ENCODE data around the gene C9orf57. TPM values are rescaled to one million over a fixed set of nuclear protein-coding genes. Genes with fewer than 3 reads are reported as not detected.
"Not testable (repeated sequence)": the region's sequence is repeated elsewhere in the genome, so short reads cannot be mapped to it uniquely, and the experiment has no call there.

The C9orf57 gene, protein sequence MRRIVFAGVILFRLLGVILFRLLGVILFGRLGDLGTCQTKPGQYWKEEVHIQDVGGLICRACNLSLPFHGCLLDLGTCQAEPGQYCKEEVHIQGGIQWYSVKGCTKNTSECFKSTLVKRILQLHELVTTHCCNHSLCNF
- total RNA-seq (not detected), polyA plus RNA-seq (not detected)

DNA sequence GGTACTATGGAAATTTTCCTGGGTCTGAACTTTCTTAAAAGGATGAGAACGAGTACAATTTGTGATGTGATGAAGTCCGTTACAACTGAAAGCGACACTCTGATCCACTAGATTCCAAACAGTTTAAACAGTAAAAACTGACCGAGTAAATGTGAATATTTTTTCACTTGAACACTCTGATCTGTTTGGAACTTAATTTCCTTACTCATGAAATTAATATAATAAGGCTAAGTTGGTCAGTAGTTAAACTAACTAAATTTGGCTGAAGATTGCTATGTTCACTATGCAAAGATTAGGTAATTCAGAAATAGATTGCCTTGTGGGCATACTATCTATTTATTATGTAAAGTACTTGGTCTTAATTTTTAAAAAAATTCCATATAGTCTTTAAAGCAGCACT, at the start of gene C9orf57:
C9orf57 (minus strand) TSS at position 101 of the 400 bp plus-strand sequence. CDS start 1,282 bp downstream, outside the sequence.
- no peaks in the 10 kb centered on the region for H3K4me1 ChIP-seq
- H3K9me3 ChIP-seq: no peaks in the 10 kb centered on the region
- no peak within 1 kb of the TSS for H3K27ac ChIP-seq
- intact Hi-C loops (cut with DNase I): no loop called here
- no peaks in the 10 kb centered on the region for H3K36me3 ChIP-seq
- no peaks in the 10 kb centered on the region for H3K27me3 ChIP-seq
- 88 to 97% methylated on average over 4 of the region's 4 CpGs for WGBS, 2 donors
- no peak for ATAC-seq
- no peak for DNase-seq
- TF ChIP-seq, protein P1, sequence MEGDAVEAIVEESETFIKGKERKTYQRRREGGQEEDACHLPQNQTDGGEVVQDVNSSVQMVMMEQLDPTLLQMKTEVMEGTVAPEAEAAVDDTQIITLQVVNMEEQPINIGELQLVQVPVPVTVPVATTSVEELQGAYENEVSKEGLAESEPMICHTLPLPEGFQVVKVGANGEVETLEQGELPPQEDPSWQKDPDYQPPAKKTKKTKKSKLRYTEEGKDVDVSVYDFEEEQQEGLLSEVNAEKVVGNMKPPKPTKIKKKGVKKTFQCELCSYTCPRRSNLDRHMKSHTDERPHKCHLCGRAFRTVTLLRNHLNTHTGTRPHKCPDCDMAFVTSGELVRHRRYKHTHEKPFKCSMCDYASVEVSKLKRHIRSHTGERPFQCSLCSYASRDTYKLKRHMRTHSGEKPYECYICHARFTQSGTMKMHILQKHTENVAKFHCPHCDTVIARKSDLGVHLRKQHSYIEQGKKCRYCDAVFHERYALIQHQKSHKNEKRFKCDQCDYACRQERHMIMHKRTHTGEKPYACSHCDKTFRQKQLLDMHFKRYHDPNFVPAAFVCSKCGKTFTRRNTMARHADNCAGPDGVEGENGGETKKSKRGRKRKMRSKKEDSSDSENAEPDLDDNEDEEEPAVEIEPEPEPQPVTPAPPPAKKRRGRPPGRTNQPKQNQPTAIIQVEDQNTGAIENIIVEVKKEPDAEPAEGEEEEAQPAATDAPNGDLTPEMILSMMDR (IDR thresholded peaks at IDR 0.05): no peak
- no peak within 1 kb of the TSS for H3K4me3 ChIP-seq
- no peak for FAIRE-seq

DNA sequence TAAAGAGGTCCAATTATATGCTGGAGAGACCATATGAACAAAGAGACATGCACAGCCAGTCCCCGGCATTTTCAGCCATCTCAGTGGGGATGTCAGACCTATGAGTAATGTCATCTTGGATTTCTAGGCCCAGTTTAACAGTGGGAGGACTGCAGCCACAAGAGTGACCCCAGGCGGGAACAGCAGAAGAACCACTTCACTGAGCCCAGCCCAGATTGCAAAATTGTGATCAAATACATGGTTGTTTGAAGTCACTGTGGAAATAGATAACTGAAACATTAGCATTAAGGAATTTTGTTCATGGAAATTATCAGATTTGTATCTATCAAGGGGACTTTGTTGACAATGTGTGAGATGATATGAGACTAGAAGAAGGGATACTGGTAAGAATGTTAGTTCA, 42.1 kb upstream of the C9orf57 start:
- no peak for DNase-seq

DNA sequence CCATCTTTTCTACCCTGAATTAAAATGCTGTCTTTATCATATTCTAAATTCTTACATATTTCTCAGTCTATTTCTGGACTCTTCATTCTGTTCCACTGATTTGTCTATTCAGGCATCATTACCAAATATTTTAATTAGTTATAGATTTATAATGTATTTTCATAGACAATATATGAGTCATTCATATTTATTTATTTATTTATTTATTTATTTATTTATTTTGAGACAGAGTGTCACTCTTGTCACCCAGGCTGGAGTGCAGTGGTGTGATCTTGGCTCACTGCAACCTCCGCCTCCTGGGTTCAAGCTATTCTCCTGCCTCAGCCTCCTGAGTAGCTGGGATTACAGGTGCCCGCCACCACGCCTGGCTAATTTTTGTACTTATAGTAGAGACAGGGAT, 35.1 kb upstream of the C9orf57 start:
- H3K9me3 ChIP-seq; H3K27ac ChIP-seq; intact Hi-C loops (cut with DNase I); DNase-seq; H3K36me3 ChIP-seq; H3K27me3 ChIP-seq; H3K4me1 ChIP-seq; ATAC-seq; H3K4me3 ChIP-seq: not testable (repeated sequence)
- WGBS, 2 donors: 64 to 82% methylated on average over 3 of the region's 3 CpGs
- FAIRE-seq: peak; percentile 26

More for the DNA sequence above, 42.1 kb upstream of the C9orf57 start:
- Histone ChIP-seq H3K27me3 (no peaks in the 10 kb centered on the region), H3K27ac (no peak overlapping the region), H3K9me3 (no peaks in the 10 kb centered on the region), H3K4me3 (no peak overlapping the region), H3K4me1 (no peaks in the 10 kb centered on the region), H3K36me3 (no peaks in the 10 kb centered on the region)
- ATAC-seq (no peak), FAIRE-seq (no peak)
- TF ChIP-seq, protein P1 (IDR thresholded peaks at IDR 0.05): no peak
- 91% methylated on average over 2 of the region's 2 CpGs for WGBS, 2 donors
- intact Hi-C loops (cut with DNase I): no loop called here

DNA sequence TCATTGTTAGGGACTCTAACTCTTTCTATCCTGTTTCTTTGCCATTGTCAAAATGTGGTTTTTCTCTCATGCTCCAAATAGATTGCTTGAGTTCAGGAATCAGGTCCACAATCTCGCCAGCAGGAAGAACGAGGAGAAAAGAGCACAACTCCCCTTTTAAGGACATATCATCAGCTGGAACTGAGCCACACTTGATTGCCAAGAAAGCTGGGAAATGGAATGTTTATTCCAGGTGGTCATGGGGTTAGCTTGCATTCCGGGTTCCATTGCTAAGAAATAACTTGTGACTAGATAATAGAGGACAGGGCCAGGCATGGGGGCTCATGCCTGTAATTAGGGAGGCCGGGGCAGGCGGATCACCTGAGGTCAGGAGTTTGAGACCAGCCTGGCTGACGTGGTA, 32.4 kb upstream of the C9orf57 start:
- H3K4me1 ChIP-seq: no peaks in the 10 kb centered on the region
- WGBS, 2 donors: 32 to 33% methylated on average over 6 of the region's 6 CpGs
- H3K36me3 ChIP-seq: no peaks in the 10 kb centered on the region
- intact Hi-C loops (cut with DNase I): no loop called here
- DNase-seq (peak in 4 of 6 donors; percentile 25 to 62 (median 49)), FAIRE-seq (no peak), ATAC-seq (peak; percentile 81 to 92 (median 83))
- TF ChIP-seq, protein P1 (IDR thresholded peaks at IDR 0.05): no peak
- no peak overlapping the region for H3K27ac ChIP-seq
- H3K9me3 ChIP-seq: no peaks in the 10 kb centered on the region
- H3K4me3 ChIP-seq: no peak overlapping the region
- H3K27me3 ChIP-seq: no peaks in the 10 kb centered on the region

DNA sequence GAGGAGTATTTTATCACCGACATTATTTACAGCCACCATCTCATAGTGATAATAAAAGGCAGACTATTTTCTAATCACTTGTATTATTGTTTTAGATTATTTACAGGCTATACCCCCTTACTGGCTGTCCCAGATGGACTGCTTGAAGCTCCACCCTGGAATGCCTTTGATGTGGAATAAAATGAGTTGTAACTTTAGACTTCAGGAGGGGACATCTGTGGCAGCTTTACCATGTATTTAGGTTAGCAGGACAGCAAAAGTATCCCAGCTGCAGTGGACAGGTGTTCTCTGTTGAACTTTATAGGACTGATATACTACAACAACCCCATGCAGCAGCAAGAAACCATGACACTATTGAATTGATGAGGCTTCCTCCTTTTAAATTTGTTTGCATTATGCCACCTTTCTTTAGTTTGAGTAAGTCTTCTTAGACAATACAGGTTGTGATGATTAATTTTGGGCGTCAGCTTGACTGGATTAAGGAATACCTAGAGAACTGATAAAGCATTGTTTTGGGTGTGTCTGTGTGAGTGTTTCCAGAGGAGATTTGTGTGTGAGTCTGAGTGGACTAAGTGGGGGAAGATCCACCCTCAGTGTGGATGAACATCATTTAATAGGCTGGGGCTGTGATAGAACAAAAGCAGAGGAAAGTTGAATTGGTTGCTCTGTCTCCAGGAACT, 29.2 kb upstream of the C9orf57 start:
- Histone ChIP-seq H3K27me3 (no peaks in the 10 kb centered on the region), H3K27ac (no peak overlapping the region), H3K36me3 (no peaks in the 10 kb centered on the region), H3K4me1 (no peaks in the 10 kb centered on the region), H3K4me3 (no peak overlapping the region), H3K9me3 (no peaks in the 10 kb centered on the region)
- FAIRE-seq (no peak), DNase-seq (no peak), ATAC-seq (no peak)
- intact Hi-C loops (cut with DNase I): no loop called here
- WGBS, 2 donors: 61 to 76% methylated on average over 2 of the region's 2 CpGs
- TF ChIP-seq, protein P1 (IDR thresholded peaks at IDR 0.05): no peak
